HG03460 (cell line): ENCODE results near the gene WDR33.
"Not testable (repeated sequence)": the region's sequence is repeated elsewhere in the genome, so short reads cannot be mapped to it uniquely, and the experiment has no call there.

ENCODE experiments used
- ATAC-seq: cut with Tn5 transposase; IDR thresholded peaks from one replicate; pipeline ENCODE4 v1.9.1; 2021; ENCODE audit not compliant: unreplicated experiment

The WDR33 gene

DNA sequence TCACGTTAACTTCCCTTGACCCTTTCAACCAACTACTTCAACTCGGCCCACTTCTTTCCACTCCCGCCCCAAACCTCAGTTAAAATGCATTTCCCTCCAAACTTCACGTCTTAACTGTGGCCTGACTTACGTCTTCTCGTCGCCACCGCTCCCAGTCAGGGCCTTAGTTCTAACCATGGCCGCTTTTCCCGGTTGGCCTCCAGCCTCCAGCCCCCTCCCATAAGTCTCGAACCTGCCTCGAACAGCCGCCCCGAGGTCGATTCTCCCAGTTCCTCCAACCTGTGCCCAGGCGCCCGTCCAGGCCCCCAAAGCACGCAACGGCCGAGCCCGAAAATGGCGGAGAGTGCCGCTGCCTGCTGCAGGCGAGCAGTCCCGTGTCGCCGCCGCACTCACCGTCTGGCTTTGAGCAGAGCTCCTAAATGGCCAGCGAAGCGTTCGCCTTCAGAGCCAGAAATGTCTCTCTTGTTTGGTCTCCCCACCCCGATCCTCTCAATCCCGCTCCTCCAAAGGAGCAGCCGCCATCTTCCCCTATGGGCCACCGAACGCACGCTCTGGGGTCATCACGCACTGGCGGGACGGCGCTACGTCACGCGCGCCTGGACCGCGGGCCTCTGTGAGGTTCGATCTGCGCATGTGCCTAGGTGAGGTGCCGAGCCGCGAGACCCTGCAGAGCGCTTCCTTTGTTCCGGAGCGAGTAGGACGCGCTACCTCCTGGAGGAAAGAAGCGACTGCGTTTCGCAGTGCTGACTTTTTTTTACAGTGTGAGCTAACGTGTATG lies at the start of gene WDR33:
Gene WDR33 (minus strand): TSS at position 553 of the 778 bp plus-strand sequence. CDS start 40,190 bp downstream, outside the sequence.
- peak; percentile 98 for ATAC-seq

DNA sequence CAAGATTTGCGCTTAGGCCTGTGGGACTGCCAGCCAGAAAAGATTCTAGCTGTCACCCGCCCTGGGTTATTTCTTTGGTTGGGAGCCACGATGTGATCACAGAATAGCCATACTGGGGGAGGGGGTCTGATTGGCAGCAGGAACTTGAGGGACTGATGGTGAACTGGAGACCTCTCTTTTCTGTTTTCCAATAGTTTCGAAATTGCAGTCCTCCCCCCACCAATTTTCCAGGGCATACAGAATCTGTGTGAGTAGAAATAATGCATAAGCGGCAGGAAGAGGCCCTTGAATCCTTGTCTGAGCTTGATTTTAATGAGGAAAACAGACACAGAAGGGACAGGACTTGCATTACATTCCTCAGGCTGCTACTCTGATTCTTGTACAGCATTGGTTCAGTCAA lies 49.2 kb upstream of the WDR33 start:
- ATAC-seq, result no peak

DNA sequence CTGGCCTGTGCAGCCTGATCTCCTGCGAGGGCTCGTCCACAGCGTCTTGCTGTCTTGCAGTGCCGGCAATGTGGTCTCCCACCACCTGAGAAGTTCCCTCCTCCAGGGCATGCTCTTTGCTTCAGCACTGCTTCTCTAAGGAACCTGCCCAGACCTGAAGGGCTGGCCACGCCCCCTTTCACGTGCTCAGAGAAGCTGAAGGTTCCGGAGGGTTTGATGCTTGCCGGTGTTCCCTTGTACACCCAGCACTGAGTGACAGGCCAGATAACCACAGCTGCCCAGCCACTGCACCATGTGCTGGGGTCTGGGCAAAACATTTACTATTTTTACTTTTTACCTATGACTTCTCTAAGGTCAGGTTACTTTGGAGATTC lies 48.7 kb upstream of the WDR33 start:
- no peak for ATAC-seq

DNA sequence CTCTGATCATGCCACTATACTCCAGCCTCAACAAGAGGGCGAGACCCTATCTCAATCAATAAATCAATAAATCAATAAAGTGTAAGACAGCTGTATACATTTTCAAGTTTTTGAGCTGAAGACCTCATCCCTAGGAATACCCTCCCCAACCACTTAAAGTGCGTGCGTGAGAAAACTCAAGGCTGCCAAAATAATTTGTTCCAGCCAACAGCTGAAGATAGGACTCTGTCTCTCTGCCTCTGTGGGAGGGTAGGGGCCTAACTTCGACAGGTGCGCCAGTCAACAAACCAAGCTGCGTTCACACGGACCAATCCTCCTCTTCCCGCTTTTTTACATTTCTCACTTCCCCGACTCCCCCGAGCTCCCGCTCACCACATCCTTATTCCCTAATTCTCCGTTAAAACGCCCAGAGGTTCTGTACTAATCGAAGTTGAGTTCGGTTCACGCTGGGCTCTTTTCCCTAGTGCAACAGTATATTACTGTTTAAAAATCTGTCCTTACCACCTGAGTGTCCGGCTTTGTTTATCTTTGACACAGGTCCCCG lies 46.4 kb upstream of the WDR33 start:
- ATAC-seq, result no peak

DNA sequence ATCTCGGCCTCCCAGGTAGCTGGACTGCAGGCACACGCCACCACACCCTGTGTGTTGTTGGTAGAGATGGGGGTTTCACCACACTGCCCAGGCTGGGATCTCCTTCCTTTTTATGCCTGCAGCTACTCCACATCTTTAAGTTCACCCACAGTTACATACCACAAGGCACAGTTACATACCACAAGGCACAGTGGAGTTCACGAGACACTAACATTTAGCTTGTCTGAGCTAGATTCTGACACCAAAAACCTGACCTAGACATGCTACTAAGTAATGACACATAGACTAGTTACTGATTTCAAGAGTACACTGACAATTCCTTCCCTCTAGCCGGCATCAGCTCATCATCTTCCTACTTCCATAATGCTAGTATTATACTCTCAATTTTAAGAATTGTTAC lies 42.7 kb upstream of the WDR33 start:
- no peak for ATAC-seq

DNA sequence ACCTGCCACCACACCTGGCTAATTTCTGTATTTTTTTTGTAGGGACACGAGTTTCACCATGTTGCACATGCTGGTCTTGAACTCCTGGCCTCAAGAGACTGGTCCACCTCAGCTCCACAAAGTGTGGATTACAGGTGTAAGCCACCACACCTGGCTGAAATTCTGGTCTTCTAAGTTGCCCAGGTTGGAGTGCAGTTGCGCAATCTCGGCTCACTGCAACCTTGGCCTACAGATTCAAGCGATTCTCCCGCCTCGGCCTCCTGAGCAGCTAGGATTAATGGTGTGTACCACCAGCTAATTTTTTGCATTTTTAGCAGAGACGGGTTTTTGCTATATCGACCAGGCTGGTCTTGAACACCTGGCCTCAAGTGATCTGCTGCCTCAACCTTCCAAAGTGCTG lies 41.4 kb upstream of the WDR33 start:
- ATAC-seq, result no peak

DNA sequence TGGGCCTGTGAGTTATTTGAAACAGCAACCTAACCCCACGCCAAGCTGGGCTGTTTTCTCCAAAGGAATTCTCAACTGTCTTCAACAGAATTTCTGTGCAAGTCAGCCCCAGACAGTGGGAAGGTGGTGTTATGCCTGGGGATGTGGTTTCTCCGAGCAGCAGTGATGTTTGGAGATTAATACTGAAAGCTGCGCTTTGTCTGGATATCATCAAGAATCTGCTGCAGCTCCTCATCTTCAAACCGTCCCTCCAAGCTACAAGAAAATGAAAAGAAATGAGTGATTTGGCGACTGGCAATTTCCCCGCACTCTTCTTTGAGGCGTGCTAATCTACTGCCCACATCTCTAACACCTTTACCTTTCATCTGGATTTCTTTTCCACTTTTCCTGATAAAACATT lies 37.0 kb upstream of the WDR33 start:
- no peak for ATAC-seq

DNA sequence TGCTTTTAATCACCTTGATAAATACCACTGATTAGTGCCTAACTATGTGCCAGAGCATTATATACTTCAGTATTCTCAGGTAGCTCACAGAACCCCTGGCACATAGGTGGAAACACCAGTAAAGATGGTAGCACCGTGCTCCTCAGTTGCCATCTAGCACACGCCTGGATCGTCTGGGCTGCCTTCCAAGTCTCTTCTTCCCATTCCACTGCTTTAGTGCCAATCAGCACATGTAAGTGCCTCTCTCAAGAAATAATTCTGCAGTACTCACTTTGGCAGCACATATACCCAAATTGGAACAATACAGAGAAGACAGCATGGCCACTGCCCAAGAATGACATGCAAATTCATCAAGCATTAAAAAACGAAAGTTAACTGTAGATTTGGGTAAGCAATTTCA lies 34.0 kb upstream of the WDR33 start:
- no peak for ATAC-seq

DNA sequence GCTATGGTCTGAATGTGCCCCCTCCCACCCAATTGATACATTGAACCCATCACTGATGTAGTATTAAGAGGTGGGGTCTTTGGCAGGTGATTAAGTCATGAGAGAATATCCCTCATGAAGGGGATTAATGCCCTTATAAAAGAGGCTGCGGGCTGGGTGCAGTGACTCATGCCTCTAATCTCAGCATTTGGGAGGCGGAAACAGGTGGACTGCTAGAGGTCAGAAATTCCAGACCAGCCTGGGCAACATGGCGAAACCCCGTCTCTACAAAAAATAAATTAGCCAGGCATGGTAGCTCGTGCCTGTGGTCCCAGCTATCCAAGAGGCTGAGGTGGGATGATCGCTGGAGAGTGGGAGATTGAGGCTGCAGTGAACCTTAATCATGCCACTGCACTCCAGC lies 32.7 kb upstream of the WDR33 start:
- ATAC-seq, result no peak

DNA sequence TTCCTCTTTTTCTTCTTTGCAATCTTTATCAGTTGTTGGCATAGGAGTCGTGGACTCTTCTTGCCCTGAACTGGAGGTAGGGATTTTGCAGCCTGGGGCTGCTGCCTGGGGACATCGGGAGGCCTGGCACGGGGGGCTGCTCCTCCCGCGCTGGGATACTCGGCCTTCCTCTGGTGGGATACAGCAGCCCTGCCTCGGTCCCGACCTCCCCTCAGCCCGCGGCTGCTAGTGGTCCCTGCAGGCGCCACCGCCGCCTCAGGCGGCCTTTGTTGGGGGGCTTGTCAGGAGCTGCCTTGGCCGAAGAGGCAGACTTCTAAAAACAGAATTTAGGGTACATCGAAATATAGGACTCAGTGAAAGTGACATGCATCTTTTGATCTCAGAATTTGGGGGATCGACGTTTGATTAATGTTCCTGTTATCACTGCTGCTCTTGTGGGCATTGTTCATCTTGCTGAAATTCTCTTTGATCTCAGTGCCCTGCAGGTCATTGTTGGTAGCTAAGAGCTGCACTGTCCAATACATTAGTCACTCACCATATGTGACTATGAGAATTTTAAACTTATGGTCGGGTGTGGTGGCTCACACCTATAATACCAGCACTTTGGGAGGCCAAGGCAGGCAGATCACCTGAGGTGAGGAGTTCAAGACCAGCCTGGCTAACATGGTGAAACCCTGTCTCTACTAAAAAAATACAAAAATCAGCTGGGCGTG lies 30.7 kb upstream of the WDR33 start:
- ATAC-seq, result no peak

DNA sequence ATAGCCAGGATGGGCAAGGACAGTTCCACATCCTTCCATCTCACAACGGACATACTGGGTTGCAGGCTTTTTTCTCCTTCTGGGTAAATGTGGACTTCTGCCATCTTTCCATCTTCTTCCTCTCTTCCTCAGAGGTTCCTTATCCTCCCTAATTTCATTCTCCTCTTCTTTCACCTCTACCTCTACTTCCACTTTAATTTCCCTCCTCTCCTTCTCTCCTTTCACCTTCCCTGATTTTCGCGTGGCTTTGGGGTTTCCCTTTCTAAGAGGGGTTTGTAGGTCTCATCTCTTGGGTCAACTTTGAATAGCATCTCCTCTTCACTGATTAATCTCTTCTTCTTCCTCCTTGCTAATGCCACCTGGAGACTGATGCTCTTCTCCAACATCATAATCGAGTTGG lies 29.9 kb upstream of the WDR33 start:
- ATAC-seq, result no peak

DNA sequence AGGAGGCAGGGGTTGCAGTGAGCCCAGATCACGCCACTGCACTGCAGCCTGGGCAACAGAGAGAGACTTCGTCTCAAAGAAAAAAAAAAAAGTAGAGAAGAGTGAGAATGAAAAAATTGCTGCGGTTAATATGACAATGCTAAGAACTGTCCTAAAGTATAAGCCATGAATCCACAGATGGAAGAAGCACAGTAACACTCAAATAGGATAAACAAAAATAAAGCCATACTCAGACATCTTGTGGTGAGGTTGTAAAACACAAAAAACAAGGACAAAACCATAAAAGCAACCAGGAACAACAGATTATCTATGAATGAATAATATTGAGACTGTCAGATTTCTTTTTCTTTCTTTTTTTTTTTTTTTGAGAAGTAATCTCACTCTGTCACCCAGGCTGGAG lies 24.0 kb upstream of the WDR33 start:
- ATAC-seq, result no peak

DNA sequence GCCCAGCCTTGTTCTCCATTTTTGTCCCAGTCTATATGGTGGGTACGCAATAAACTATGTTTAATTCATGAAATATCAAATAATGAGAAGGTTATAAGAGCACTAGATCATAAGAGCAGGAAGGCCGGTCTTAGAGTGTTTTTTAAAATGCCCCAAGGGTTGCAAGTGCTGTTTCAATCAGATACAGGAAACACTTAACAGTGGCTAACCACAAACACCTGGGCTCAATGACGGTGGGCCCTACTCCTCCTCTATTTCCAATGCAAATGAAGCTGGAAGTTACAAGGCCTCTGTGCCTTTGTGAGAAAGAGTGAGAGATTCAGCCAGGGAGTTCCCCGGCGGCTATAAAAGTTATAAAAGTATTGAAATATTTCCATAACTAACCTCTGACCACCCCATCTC lies 18.9 kb upstream of the WDR33 start:
- ATAC-seq, result peak; percentile 99

DNA sequence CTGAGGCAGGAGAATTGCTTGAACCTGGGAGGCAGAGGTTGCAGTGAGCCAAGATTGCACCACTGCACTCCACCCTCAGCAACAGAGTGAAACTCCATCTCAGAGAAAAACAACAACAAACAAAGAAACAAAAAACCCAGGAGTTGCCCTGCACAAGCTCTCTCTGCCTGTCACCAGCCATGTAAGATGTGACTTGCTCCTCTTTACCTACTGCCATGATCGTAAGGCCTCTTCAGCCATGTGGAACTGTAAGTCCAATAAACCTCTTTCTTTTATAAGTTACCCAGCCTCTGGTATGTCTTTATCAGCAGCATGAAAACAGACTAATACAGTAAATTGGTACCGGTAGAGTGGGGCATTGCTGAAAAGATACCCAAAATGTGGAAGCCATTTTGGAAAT lies 15.7 kb upstream of the WDR33 start:
- ATAC-seq, result not testable (repeated sequence)

DNA sequence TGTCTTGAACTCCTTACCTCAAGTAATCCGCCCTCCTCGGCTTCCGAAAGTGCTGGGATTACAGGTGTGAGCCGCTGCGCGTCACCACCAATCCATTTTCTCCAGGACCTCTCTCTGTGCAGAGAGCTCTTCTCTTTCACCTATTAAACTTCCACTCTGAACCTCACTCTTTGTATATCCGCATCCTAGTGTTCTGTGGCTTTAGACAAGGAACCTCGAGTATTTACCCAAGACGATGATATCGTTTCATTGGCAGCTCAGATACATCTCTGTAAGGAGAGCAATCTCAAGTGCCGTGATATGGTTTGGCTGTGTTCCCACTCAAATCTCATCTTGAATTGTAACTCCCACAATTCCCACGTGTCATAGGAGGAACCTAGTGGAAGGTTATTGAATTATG lies 15.1 kb upstream of the WDR33 start:
- no peak for ATAC-seq

DNA sequence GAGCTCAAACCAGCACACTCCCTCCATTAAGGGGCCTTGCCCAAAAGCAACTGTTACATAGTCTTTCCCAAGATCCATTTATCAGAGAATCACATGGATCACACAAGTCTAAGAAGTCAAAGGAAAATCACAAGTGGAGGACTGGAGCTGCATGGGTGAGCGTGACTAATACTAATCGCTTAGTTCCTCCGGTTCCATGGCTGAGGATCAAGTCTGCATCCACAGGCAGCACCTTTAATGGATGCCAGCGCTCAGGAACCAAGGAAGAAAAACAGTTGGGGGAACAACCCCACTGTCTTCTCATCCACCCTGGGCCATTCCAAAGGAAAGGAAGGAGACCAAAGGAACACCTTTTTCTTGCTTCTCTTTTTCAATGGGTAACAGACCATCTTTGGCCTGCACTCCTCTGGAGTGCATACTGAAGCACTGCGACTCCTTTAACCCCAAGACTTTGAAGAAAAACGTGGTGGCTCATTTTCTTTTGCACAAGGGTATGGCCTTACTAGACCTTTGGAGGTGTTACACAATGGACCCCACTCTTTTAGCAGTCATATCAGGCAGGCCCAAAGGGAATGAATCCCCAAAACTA lies 9.2 kb upstream of the WDR33 start:
- ATAC-seq, result no peak

DNA sequence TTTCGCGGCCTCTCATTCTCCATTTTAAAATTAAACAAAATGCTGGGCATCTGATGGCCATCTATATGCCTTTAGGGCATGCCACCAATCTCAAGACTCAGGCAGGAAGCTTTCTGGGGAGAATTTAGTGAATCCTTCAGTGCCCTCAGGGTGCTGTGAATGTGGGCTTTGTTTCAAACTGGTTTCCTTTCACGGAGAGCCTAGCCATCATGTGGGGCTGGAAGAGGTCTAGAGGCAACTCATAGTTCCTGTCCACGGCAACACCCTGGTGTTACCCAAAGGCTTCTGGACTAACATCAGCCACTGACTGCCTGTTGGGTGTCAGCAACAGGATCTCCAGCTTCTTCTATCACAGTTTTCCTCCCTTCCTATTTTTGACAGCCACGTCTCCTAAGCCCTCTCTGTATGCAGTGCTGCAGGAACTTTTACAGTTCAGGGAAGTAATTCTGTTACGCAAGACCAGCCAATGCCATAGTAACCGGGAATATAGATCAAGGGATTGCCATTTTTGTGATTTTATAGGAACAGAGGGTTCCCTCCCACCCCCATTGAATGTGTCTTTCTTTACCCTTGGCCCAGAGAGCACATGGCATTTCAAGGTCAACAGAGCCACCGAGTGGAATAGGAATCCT lies 7.9 kb upstream of the WDR33 start:
- ATAC-seq, result no peak

DNA sequence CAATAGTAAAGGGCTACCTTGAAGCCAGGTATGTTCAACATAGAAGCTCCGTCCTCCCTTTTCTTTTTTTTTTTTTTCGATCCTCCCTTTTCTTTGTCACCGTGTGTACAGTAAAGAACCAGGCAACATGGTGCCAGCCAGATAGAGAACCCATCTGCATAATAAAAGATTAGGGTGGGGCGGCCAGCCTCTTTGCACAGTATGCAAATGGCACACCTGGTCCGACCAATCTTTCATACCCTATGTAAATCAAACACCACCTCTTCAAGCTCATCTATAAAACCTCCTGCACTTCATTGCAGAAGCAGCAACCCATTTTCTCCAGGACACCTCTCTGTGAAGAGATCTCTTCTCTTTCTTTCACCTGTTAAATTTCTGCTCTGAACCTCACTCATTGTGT lies 7.3 kb upstream of the WDR33 start:
- no peak for ATAC-seq

DNA sequence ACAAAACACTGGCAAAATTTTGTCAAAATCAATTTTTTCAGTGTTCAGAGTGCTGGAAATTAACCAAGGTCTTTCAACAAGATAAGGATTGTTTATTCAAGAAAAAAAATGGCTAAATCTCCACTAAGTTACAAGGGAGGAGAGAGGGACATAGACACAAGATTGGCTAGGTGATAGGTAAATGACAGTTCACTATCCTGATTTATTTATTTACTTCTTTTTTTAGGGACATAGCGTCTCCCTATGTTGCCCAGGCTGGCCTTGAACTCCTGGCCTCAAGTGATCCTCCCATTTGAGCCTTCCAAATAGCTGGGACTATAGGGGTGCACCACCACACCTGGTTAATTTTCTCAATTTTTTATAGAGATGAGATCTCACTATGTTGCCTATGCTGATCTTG lies 3.7 kb upstream of the WDR33 start:
- ATAC-seq, result no peak

DNA sequence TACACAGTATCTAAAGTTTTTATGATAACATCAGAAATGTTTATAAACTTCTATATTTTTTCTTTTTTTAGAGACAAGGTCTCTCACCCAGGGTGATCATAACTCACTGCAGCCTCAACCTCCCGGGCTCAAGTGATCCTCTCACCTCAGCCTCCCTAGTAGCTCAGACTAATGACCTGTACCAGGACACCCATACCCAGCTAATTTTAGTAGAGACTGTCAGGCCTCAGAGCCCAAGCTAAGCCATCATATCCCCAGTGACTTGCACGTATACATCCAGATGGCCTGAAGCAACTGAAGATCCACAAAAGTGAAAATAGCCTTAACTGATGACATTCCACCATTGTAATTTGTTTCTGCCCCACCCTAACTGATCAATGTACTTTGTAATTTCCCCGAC lies 1.5 kb upstream of the WDR33 start:
- not testable (repeated sequence) for ATAC-seq
